ENCODE data around the gene SYT8.

The SYT8 gene

DNA sequence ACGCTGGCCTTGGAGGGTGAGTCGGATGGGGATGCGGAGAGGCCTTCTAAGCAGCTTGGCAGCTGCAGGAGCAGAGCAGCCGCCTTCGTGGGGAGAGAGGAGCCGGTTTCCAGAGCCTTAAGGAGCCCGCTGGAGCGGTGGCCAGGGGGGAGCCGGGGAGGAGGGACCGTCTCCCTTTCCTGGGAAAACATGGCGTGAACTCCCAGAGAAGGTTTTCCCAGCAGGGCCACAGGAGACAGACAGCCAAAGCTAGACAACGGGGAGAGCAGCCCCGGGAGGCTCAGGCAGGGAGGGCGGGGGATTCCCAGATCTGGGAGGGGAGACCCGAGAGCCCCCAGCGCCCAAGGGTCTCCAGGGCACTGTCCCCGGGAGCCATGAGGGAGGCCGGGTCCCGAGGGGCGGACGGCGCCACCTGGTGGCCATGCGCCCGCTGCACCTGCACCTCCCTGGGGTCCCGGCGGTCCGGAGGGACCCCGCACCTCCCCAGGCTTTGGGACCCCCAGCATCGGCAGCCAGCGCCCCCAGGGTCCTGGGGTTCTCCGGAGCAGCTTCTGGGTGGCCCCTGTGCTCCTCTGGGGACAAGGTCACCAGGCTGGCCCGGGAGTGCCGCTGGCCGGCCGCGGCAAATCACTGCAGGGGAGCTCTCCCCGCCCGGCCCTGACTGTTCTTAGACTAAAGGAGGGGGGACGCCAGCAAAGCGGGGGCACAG, 2.4 kb upstream of the SYT8 start:
- DNase-seq (ENCODE audit: low spot score), result peak; percentile 60

DNA sequence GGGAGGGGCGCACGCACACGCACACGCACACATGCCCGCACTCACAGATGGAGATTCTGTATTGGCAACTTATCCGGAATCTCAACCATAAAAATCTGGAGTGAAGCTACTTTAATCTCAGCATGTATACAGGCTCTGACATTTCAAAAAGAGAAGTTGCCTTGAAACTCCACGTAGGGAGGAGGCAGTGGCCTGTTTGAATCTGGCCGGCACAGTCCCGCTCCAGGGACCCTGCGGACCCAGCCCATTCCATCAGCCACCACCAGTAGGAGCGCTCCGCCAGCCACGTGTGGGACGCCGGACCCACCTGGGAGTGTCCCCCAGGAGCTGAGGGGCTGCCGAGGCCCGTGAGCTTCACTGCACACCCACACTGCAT, 1.9 kb upstream of the SYT8 start:
- no peak for DNase-seq (ENCODE audit: low spot score)

DNA sequence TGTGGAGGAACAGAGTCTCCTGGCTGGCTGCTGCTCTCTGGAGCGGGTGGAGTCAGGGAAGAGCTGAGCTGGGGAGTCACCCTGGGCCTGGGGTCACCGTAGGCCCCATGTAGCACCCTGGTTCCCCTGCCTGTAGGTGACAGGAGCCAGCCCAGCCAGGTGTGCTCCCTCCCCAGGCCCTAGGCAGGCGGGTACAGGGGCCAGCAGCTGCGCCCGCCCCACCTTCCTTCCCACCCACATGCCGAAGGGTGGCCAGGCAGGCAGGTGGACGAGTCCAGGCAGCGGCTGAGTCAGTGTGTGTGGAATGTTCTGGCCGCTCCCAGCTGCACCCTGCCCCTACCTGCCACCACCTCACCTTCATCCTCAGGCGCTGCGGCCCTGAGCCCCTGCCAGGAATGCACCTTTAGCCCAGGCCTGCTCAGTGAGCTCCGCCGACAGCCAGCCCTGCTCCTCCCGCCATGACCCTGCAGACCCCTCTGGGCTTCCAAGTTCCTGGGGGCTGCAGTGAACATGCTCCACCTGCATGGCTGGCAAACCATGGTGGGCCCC, 654 bp upstream of the SYT8 start:
- DNase-seq (ENCODE audit: low spot score), result no peak

GRCh38 chr11:1835671-1836010, 851 bp downstream of the SYT8 start:
- no peak for DNase-seq (ENCODE audit: low spot score)

DNA sequence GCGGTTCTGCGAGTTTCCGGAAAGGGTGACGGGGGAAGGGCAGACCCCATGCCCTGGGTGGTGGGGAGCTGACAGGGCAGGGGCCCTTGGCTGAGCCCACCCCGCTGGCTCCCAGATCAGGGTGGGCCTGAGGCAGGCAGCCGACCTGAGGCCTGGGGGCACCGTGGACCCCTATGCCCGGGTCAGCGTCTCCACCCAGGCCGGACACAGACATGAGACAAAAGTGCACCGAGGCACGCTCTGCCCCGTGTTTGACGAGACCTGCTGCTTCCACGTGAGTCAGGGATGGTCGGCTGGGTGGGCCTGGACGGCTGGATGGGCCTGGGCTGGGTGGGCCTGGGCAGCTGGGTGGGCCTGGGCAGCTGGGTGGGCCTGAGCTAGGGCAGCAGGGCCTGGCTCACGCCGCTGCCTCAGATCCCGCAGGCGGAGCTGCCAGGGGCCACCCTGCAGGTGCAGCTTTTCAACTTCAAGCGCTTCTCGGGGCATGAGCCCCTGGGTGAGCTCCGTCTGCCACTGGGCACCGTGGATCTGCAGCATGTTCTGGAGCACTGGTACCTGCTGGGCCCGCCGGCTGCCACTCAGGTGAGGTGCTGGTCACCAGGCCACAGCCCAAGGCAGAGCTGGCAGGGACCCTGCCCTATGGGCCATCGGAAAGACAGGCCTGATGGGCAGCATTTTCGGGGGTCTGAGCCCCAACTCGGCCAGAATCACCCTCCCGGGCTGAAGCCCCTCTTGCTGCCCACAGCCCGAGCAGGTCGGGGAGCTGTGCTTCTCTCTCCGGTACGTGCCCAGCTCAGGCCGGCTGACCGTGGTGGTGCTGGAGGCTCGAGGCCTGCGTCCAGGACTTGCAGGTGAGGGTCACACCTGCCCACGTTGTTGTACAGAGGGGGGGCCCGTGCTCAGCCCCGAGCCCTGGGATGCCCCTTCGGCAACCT, 1.5 kb downstream of the SYT8 start:
- no peak for DNase-seq (ENCODE audit: low spot score)

GRCh38 chr11:1837171-1838076, 2.6 kb downstream of the SYT8 start:
- DNase-seq (ENCODE audit: low spot score), result peak; percentile 92

DNA sequence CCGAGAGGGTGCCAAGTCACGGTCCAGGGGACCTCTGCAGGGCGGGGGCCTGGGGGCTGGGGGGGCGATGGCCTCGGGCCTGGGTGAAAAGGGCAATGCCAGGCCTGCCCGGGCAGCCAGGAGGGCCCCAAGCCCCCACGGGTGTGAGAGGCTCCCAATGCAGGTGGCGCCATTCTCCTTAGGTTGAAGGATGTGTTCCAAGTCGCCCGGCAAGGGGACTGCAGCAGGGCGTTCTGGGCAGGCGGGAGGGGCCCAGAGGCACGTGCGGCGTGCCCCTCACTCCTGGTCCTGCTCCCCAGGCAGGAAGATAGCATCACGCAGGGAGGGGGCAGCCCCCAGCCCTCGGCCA, 3.3 kb downstream of the SYT8 start:
- DNase-seq (ENCODE audit: low spot score), result no peak

DNA sequence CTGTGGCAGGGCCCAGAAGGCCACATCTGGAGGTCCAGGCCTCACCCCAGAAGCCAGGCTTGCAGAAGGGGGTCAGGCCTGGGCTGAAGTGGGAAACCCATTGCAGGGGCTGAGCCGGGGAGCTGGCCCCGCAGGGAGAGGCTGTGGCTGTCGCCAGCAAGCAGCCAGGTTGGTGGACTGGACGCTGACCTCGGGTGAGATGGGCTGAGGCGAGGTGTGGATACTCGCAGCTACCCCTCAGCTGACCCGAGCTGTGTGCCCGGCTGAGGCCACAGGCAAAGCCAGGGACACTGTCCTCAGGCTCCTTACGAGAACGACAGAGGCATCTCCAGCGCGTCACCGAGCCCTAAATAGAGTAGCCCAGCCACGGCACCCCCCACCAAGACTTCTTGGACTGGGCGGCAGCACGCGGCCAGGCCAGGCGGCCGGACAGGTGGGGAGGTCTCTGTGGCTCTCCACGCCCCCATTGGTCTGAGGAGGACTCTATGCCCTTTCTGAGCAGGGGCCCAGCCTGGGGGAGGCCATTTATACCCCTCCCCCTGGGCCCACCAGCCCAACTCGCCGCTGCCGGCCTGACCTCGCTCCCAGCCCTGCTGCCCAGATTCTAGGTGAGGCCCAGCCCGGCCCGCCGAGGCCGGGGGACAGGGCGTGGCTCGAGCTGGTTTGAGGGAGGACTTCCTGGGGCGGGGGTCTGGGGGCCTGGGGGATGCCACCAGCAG, 3.8 kb downstream of the SYT8 start, which contains the start of gene TNNI2:
Gene TNNI2, plus strand, starts transcription at position 556 of the 719 bp plus-strand sequence. CDS start 716 bp downstream, outside the sequence.
- no peak for DNase-seq (ENCODE audit: low spot score)

DNA sequence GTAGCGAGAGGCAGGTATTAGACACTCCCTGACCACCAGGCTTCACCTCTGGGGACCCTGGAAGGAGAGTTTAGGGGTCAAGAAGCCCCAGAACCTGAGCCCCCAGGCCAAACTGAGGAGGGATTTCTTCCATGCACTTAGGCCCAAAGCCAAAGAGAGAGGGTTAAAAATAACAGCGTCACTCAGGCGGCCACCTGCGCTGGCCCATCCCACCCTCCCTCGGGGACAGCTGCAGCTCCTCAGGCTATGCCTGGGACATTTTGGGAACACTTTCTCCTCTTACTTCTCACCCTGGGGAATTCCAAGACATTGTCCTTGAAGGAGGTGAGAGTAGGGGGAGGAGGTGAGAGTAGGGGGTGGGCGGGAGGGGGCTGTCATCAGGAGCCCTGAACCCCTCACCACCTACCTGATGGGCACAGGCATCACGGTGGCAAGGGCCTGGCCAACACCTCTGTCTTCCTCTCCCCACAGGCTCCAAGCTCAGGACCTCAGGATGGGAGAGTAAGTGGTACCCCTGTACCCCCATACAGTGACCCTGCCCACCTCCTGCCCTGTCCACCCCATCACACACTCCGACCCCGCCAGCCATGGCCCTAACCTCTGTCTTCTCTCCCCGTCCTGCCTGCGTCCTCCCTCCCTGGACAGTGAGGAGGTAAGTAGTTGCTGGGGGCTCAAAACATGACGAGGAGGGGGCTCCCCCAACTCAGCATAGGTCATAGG, 4.6 kb downstream of the SYT8 start:
- no peak for DNase-seq (ENCODE audit: low spot score)

- DNase-seq (ENCODE audit: low spot score), result peak; percentile 62
Measured at GRCh38 chr11:1839924-1840779, 5.4 kb downstream of the SYT8 start.

GRCh38 chr11:1840780-1841480, 6.1 kb downstream of the SYT8 start:
- DNase-seq (ENCODE audit: low spot score), result no peak

DNA sequence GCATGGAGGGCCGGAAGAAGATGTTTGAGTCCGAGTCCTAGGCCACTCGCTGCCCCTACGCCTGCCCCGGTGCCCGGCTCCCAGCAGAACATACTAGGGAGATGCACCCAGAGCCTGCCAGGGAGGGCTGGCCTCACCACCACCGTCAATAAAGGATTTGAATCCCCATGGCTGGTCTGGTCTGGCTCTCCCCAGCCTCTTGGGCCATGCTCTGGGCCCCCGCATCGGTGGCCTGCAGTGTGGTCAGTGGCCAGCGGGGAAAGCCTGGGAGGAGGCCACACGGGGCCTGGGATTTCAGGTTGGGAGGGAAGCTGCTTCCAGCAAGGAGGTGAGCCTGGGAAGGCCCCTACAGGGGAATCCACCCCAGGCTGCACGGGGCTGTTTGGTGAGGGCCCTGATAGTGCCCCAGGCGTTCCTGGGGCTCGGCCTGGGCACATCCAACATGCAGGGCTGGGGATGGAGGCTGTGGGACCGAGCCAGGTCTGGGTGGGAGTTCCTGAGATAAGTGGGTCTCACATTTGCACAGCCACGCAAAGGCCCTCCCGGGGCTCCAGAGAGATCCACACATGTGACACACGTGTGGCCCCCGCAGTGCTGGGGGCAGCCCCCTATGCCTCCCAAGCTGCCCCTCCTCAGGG, 6.8 kb downstream of the SYT8 start:
- DNase-seq (ENCODE audit: low spot score), result no peak

- no peak for DNase-seq (ENCODE audit: low spot score)
Measured at GRCh38 chr11:1842149-1843097, 7.6 kb downstream of the SYT8 start.

DNA sequence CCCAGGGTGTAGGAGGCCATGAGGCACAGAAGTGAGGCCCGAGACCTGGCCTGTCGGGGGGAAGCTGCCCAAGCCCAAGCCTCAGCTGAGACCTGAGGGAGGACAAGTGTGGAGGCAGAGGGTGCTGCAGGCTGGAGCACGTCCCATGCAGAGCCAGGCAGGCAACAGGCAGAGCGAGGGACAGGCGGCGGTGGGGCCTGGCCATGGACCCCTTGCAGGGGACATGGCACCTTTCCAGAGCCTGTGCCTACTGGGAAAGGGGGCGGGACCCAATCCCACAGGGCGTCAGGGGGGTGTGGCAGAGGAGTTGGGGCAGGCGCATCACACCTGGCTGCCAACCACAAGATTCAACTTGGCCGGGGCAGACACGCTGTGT, 8.3 kb downstream of the SYT8 start:
- DNase-seq (ENCODE audit: low spot score), result no peak

DNA sequence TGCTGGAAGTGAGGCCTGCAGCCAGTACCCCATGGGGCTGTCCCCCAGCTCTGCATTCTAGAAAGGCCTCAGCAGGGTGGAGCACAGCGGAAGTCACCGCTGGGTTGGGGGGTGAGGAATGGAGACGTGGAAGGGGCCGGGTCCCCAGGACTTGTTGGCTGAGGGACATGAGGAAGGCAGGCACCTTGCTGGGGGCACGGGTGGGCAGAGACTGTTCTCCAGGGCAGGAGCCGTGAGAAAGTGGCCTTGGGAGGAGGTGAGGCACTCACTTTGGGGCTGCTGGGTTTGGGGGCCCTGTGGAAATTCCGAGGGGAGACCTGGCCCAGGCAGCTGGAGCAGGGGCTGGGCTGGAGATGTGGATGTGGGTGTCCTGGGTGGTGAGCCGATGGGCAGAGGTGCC, 9.0 kb downstream of the SYT8 start:
- DNase-seq (ENCODE audit: low spot score), result no peak

DNA sequence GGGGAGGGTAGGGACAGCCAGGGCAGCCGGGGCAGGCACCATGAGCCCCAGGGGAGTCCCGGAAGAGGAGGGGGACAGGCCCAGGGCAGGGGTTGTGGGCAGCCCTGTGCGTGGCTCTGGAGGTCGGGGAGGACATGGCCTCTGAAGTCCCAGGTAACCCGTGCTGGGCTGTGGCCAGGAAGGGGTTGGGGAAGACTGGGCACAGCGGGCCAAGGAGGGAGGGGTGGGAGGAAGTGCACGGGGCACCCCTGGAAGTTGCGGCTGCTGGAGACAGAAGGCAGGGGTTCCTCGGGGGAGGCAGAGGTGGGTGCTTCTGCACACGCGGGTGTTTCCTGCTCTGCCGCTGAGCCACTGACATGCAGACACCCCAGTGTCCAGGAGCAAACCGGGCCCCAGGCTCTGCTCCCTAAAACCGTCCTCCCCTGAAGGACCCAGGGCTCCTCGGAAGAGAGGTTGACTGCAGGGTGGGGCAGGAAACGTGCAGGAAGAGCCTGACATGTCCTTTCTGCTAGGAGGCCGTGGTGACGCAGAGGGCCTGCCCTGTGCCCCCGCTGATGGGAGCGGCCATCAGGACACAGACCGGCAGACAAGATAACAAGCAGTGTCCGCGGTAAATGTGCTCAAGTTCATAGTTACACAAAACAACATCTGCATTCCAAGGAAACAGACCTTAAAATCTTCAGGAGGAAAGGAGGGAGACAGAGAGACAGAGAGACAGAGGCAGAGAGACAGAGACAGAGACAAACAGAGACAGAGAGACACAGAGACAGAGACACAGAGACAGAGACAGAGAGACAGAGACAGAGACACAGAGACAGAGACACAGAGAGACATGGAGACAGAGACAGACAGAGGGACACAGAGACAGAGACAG, 9.7 kb downstream of the SYT8 start:
- DNase-seq (ENCODE audit: low spot score), result no peak

DNA sequence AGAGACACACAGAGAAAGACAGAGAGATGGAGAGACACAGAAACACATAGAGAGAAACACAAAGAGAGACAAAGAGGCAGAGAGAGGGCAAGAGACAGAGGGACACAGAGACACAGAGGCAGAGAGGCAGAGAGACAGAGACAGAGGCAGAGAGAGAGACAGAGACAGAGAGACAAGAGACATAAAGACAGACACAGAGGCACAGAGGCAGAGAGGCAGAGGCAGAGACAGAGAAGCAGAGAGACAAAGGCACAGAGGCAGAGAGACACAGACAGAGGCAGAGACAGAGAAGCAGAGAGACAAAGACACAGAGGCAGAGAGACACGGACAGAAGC, 10.3 kb downstream of the SYT8 start:
- DNase-seq (ENCODE audit: low spot score), result no peak
